Endothelial cell (in vitro differentiated cells): ENCODE results near the gene SRRM2. TPM values are rescaled to one million over a fixed set of nuclear protein-coding genes. Genes with fewer than 3 reads are reported as not detected.

ENCODE experiments used
- DNase-seq: peaks from one replicate; pipeline ENCODE4 v3.0.0; 2021; ENCODE audit warnings: low spot score
- H3K27ac Mint-ChIP-seq: one replicate; pipeline ENCODE4 v1.8.0; 2021; ENCODE audit warnings: mixed read lengths, inconsistent platforms; ENCODE audit not compliant: unreplicated experiment
- H3K27me3 Mint-ChIP-seq: one replicate; pipeline ENCODE4 v1.8.0; 2021; ENCODE audit warnings: mild to moderate bottlenecking, moderate library complexity, mixed read lengths, inconsistent platforms; ENCODE audit not compliant: unreplicated experiment
- H3K36me3 Mint-ChIP-seq: one replicate; pipeline ENCODE4 v1.8.0; 2021; ENCODE audit warnings: mild to moderate bottlenecking, low read depth, mixed read lengths, inconsistent platforms; ENCODE audit not compliant: unreplicated experiment
- H3K4me1 Mint-ChIP-seq: one replicate; pipeline ENCODE4 v1.8.0; 2021; ENCODE audit warnings: mild to moderate bottlenecking, mixed read lengths, inconsistent platforms; ENCODE audit not compliant: unreplicated experiment
- H3K4me3 Mint-ChIP-seq: one replicate; pipeline ENCODE4 v1.8.0; 2021; ENCODE audit warnings: mild to moderate bottlenecking, mixed read lengths, inconsistent platforms; ENCODE audit not compliant: unreplicated experiment
- H3K9me3 Mint-ChIP-seq: one replicate; pipeline ENCODE4 v1.8.0; 2021; ENCODE audit warnings: mixed read lengths, inconsistent platforms; ENCODE audit not compliant: unreplicated experiment
- total RNA-seq: library from RNA; stranded (reverse); fragmentation: NEBNext Ultra II Directional; extraction: Animal tissue kit (Norgen Biotek cat#: 25700); gene quantifications from one replicate; pipeline ENCODE4 v1.2.1, GENCODE V29; 2021; ENCODE audit not compliant: unreplicated experiment
- TF ChIP-seq, protein P1 (sequence below): fragments of 200-600 bp; sonication (generic); IDR thresholded peaks from one replicate; pipeline ENCODE4 v1.5.0; 2021; ENCODE audit warnings: antibody characterized with exemption; ENCODE audit not compliant: unreplicated experiment

The SRRM2 gene
- total RNA-seq, 1 donor from 2014 or later, result 456 TPM

DNA sequence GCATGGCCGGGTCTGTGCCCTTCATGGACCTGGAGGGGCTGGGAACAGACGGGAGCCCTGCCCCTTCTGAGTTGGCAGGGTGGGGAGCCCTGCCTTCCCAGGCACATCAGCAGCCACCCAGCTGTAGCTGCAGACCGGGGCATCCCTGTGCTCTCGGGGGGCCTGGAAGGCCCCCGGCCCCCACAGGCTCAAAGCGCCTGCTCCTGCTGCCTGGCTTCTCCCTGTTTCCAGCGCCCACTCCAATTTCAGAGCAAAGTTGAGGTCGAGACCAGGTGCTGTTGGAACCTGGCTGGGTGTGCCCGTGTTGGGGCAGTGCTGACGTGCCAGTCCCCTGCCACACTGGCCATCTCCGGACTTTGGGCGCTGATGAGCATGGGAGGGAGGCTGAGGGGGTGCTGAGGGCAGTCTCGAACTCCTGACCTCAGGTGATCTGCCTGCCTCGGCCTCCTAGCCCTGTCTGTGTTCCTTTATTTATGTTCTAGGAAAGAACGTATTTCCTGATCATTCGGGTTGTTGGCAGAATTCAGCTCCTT is 27.6 kb upstream of the SRRM2 start:
- H3K36me3 Mint-ChIP-seq, result no peaks in the 10 kb centered on the region
- no peak for DNase-seq
- H3K27me3 Mint-ChIP-seq, result no peaks in the 10 kb centered on the region
- H3K4me3 Mint-ChIP-seq, result no peak overlapping the region
- no peaks in the 10 kb centered on the region for H3K4me1 Mint-ChIP-seq
- TF ChIP-seq, protein P1, sequence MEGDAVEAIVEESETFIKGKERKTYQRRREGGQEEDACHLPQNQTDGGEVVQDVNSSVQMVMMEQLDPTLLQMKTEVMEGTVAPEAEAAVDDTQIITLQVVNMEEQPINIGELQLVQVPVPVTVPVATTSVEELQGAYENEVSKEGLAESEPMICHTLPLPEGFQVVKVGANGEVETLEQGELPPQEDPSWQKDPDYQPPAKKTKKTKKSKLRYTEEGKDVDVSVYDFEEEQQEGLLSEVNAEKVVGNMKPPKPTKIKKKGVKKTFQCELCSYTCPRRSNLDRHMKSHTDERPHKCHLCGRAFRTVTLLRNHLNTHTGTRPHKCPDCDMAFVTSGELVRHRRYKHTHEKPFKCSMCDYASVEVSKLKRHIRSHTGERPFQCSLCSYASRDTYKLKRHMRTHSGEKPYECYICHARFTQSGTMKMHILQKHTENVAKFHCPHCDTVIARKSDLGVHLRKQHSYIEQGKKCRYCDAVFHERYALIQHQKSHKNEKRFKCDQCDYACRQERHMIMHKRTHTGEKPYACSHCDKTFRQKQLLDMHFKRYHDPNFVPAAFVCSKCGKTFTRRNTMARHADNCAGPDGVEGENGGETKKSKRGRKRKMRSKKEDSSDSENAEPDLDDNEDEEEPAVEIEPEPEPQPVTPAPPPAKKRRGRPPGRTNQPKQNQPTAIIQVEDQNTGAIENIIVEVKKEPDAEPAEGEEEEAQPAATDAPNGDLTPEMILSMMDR, result no peak
- no peak overlapping the region for H3K27ac Mint-ChIP-seq
- no peaks in the 10 kb centered on the region for H3K9me3 Mint-ChIP-seq

DNA sequence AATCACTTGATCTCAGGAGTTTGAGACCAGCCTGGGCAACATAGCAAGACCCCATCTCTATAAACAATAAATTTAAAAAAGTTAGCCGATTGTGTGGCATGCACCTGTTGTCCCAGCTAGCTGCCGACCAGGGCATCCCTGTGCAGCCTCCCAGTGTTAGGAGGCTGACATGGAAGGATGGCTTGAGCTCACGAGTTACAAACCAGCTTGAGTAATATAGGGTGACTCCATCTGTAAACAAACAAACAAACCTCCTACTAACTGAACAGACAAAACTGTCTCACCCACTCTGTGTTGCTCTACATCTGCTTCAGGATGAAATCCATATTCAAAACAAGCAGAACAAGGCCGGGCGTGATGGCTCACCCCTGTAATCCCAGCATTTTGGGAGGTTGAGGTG is 25.5 kb upstream of the SRRM2 start:
- no peak overlapping the region for H3K27ac Mint-ChIP-seq
- no peaks in the 10 kb centered on the region for H3K9me3 Mint-ChIP-seq
- no peaks in the 10 kb centered on the region for H3K27me3 Mint-ChIP-seq
- no peak overlapping the region for H3K4me3 Mint-ChIP-seq
- TF ChIP-seq, protein P1, result no peak
- DNase-seq, result no peak
- H3K4me1 Mint-ChIP-seq, result no peaks in the 10 kb centered on the region
- no peaks in the 10 kb centered on the region for H3K36me3 Mint-ChIP-seq

DNA sequence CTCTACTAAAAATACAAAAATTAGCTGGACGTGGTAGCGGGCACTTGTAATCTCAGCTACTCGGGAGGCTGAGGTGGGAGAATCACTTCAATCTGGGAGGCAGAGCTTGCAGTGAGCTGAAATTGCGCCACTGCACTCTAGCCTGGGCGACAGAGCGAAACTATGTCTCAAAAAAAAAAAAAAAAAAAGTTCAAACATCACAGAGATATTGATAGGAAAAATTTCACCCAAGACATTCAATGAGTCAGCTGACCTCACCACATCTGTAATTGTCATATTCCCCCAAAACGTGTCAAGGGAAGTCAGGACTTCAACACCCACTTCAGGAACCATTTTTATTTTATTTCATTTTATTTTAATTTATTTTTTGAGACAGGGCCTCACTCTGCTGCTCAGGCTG is 24.4 kb upstream of the SRRM2 start:
- TF ChIP-seq, protein P1, result no peak
- H3K4me3 Mint-ChIP-seq, result no peak overlapping the region

DNA sequence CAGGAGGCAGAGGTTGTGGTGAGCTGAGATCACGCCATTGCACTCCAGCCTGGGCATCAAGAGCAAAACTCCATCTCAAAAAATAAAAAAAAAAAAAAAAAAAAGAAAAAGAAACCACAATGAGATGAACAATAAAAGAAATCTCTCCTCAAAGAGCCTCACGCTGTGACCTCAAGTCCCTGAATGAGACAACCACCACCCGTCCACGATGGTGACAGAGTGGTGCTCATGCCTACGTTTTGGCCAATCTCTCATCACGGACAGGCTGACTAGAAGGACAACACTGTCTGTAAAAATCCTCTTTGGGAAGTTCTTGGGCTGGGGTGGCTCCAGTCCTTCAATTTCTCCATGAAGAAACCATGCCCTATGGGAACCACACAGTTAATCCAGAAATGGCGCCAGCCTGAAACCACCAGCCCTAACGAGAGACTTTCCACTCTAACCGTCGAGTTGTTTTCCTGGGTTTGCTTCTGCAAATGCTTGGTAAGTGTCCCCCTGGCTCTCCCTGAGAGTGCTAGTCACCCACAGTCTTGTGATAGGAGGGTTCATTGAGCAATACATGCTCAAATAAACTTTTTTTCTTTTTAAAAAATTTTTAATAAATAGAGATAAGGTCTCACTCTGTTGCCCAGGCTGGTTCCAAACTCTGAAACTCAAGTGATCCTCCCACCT is 17.5 kb upstream of the SRRM2 start:
- Mint-ChIP-seq H3K27ac (no peak overlapping the region), H3K36me3 (no peaks in the 10 kb centered on the region), H3K27me3 (no peaks in the 10 kb centered on the region), H3K4me1 (peaks cover 4% of the 10 kb centered on the region), H3K4me3 (no peak overlapping the region), H3K9me3 (no peaks in the 10 kb centered on the region)
- TF ChIP-seq, protein P1, result no peak
- no peak for DNase-seq

More for the DNA sequence above, 24.4 kb upstream of the SRRM2 start:
- H3K9me3 Mint-ChIP-seq, result no peaks in the 10 kb centered on the region
- H3K27me3 Mint-ChIP-seq, result no peaks in the 10 kb centered on the region
- H3K36me3 Mint-ChIP-seq, result no peaks in the 10 kb centered on the region
- H3K27ac Mint-ChIP-seq, result no peak overlapping the region
- H3K4me1 Mint-ChIP-seq, result no peaks in the 10 kb centered on the region
- no peak for DNase-seq

DNA sequence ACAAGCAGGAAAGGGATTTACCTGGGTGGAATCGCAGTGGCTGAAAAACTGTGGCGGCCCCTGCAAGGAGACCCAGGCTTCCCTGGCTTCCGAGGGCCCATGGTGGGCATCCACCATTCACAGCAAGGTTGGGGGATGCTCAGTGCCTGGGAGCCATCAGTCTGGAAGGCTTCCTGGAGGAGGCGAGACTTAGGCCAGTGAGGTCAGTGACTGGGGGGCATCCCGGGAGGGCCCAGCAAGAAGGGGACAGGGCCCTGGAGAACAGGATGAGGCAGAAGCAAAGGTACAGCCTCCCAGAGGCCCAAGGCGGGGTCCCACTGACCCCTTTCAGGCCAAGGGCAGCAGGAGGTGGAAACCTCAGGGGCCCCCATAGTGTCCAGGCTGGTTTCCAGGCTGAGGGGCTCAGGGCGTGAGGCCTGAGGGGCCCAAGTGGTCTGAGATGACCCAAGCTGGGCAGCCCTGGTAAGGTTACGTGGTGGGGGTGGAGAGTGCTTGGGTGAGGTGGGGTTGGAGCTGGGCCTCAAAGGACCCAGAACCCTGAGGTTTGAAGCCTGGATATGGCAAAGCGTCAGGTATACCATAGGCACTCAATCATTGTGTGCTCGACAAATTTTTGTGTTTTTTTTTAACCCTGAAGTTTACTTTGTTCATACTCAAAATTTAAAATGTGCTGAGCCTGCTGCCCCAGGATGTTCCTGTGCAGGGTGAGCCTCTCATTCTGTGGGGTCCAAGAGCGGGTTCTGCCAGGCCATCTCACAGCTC is 15.8 kb upstream of the SRRM2 start:
- Mint-ChIP-seq H3K27me3 (peaks cover 2% of the 10 kb centered on the region), H3K9me3 (no peaks in the 10 kb centered on the region), H3K27ac (no peak overlapping the region), H3K4me3 (no peak overlapping the region), H3K36me3 (no peaks in the 10 kb centered on the region), H3K4me1 (peaks cover 4% of the 10 kb centered on the region)
- no peak for DNase-seq
- TF ChIP-seq, protein P1, result no peak
